ENCODE data around the gene ASS1. TPM values are rescaled to one million over a fixed set of nuclear protein-coding genes. Genes with fewer than 3 reads are reported as not detected.

The ASS1 gene
- 4.2 and 21.1 TPM in 2 replicates for total RNA-seq

GRCh38 chr9:130444565-130445221 lies at the start of gene ASS1:
TSS of gene ASS1 (plus strand) at chr9:130444961. CDS start at chr9:130452229, 7,268 bp downstream.

Other genes with a start within 250 kb of the ASS1 start
- under 0.01 and 0.28 TPM in 2 replicates for gene HMCN2, start 179.2 kb upstream of the ASS1 start, total RNA-seq
- 33.2 and 39.0 TPM in 2 replicates for gene FUBP3, start 134.6 kb downstream of the ASS1 start, total RNA-seq
- not detected in 2 replicates for gene PRDM12, start 219.6 kb downstream of the ASS1 start, total RNA-seq
- 30.8 and 38.2 TPM in 2 replicates for gene EXOSC2, start 248.8 kb downstream of the ASS1 start, total RNA-seq